ENCODE results near the gene SELL.

DNA sequence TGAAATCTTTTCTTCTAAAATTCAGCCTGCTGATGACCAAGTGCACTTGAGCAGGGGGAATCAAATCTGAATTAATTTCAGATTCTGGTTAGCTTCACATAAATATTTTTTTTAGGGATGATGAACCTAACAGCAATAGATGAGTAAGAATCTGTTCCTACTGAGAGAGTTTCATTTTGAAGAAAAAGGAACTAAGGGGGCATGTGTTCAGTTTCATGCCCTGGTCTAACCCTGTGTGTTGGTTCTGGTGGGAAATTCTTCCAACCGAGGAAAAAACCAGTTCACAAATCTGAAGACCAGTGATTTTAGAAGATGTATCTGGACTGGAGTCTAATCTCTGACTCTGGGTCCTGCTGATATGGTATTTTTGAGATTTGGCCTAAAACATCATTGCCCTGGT is 13.7 kb downstream of the SELL start:
- TF ChIP-seq HDGF (IDR thresholded peaks at IDR 0.05; ENCODE audit: borderline replicate concordance) (no peak), LEF1 (IDR thresholded peaks at IDR 0.05; ENCODE audit: borderline replicate concordance) (no peak), FOXK2 (IDR thresholded peaks at IDR 0.05) (no peak), ELF4 (IDR thresholded peaks at IDR 0.05) (no peak), FOXA1 (IDR thresholded peaks at IDR 0.05) (no peak), L3MBTL2 (conservative IDR thresholded peaks at IDR 0.05) (no peak), CTBP1 (IDR thresholded peaks at IDR 0.05; ENCODE audit: borderline replicate concordance) (no peak), SUZ12 (IDR thresholded peaks at IDR 0.05) (no peak), TARDBP (IDR thresholded peaks at IDR 0.05) (no peak), BHLHE40 (IDR thresholded peaks at IDR 0.05; ENCODE audit: borderline replicate concordance) (no peak), ZNF384 (IDR thresholded peaks at IDR 0.05) (no peak)
